WI38 (cell line): ENCODE measurements around the gene IGSF3.
"Not testable (repeated sequence)": the region's sequence is repeated elsewhere in the genome, so short reads cannot be mapped to it uniquely, and the experiment has no call there.

ENCODE experiments used
- H3K4me3 ChIP-seq: 2 replicates; pipeline ENCODE4 v1.5.1; 2011; ENCODE audit warnings: low read depth, mild to moderate bottlenecking, control low read depth, low read length
- TF ChIP-seq, protein P1 (sequence below): IDR thresholded peaks from 2 replicates; pipeline ENCODE4 v1.5.1; 2012; ENCODE audit warnings: low read depth, mild to moderate bottlenecking, control low read depth, low read length

IGSF3 gene

DNA sequence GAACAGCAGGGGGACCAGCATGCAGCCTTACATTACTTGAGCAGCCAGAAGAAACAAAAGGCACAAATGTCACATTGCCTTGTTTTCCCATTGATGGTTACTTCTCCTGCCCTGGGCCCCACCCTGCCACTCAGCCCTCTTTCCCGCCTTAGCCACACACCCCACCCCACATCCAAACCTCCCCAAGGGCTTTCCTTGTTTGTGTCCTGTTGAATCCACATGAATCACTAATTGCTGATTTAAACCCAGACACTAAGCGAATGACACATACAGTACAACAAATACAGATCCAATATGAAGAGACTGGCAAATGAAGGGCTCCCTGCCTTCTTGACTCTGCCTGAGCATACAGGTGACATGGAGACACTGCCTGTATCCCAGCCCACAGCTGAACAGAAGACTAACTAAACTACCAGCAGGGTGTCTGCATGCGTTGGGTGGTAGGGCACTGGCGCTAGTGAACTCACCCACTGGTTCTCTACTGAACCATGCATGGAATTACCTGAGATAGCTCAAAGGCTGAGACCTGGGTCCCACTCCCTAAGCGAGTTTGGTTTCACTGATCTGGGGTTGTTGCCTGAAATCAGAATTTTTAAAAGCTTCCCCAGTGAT, 3.1 kb downstream of the IGSF3 start:
- TF ChIP-seq, protein P1, sequence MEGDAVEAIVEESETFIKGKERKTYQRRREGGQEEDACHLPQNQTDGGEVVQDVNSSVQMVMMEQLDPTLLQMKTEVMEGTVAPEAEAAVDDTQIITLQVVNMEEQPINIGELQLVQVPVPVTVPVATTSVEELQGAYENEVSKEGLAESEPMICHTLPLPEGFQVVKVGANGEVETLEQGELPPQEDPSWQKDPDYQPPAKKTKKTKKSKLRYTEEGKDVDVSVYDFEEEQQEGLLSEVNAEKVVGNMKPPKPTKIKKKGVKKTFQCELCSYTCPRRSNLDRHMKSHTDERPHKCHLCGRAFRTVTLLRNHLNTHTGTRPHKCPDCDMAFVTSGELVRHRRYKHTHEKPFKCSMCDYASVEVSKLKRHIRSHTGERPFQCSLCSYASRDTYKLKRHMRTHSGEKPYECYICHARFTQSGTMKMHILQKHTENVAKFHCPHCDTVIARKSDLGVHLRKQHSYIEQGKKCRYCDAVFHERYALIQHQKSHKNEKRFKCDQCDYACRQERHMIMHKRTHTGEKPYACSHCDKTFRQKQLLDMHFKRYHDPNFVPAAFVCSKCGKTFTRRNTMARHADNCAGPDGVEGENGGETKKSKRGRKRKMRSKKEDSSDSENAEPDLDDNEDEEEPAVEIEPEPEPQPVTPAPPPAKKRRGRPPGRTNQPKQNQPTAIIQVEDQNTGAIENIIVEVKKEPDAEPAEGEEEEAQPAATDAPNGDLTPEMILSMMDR, result no peak
- no peak overlapping the region for H3K4me3 ChIP-seq

DNA sequence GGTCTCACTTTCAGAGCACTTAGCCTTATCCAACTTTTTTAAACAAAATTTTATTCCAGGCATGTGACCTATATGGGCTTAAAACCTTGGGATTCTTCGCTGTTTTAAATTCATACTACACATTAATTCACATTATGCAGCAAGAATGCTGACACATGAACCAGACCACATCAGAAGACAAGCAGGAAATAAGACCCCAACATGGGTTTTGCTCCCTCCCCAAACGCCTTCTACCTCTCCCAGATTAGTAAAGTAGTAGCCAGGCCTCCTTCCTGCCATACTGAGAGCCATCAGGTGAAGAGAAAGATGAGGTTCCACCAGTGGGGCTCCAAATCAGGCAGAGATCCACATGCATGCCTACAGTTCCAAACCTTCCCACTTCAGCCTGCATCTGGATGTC, 3.7 kb downstream of the IGSF3 start:
- TF ChIP-seq, protein P1, result no peak
- no peak overlapping the region for H3K4me3 ChIP-seq

DNA sequence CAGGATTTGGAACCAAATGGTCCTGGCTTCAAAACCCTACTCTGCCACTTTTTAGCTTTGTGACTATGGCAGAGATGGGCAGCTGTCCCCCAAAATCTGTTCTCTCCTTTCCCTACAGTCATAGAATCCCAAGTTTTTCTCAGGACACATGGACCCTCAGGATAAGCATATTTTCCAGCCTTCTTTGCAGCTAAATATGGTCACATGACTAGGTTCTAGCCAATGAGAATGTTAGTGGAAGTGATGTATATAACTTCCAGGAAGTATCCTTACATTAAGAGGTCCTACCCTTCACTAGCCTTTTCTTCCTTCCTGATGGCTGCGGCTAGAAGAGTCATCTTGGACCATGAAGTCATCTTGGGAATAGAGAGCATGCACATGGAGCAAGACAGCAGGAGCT, 5.9 kb downstream of the IGSF3 start:
- no peak overlapping the region for H3K4me3 ChIP-seq
- TF ChIP-seq, protein P1, result no peak

DNA sequence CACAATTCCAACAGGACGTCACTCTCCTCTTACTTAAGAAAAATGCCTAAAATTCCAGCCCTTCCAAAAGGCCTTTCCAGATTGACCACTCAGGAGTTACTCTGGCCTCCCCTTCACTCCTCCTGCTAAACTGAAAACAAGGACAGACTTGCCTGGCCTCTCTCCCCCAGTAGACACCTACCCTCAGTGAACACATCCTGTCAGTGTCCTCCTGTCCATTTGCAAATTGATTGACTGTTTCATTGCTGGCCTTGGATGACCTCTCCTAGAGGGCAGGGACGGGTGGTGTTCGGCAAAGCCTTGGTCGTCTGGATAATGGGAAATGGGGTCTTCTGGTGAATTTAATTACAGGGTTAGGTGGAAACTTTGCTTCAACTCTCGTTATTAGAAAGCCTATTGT, 8.9 kb downstream of the IGSF3 start:
- H3K4me3 ChIP-seq, result not testable (repeated sequence)

DNA sequence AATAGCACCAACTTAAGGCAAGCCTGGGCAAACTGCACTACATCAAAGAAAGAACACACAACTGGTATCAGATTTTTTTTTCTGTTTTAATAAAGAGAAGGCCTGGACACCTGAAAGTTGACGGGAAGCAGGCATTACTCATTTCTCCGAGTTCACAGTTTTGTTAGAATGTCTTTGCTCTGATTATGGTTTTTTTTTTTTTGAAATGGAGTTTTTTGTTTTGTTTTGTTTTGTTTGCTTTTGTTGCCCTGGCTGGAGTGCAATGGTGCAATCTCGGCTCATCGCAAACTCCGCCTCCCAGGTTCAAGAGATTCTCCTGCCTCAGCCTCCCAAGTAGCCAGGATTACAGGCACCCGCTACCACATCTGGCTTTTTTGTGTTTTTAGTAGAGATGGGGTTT, 9.7 kb downstream of the IGSF3 start:
- H3K4me3 ChIP-seq, result not testable (repeated sequence)

DNA sequence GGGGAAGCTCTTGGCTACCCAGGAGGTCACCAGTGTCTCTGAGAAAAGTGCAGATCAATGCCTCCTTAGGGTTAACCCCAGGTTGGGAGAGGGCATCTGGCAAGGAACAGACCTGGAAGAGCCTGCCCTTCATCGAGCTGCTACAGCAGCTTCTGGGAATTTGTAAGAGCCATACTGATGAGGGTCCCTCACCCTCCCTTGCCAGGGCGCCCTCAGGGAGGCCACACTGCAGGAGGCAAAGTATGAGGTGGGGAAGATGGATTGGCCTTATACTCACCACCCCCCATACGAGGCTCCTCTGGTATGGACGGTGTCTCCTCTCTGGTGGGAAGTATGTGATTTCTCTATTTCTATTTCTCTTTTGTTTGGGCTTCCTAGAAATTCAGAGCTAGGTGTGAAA, 13.2 kb downstream of the IGSF3 start:
- H3K4me3 ChIP-seq, result no peak overlapping the region
- TF ChIP-seq, protein P1, result no peak

DNA sequence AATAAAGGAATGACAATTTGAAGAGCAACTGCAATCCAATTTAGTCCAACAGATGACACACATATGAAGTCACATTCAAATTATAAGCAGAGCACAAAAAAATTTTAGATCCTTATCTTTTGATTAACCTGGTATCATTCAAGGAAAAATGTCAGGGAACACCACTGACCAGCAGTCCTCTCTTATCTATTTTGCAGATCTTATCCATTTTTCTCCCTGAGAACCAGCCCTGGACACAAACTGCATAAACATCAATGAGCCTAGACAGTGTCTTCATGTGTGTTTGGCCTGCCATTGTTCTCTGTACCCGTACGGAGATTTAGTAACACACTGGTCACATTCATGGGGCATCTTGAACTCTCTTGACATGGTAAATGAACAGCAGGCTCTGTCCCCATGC, 14.9 kb downstream of the IGSF3 start:
- not testable (repeated sequence) for H3K4me3 ChIP-seq

DNA sequence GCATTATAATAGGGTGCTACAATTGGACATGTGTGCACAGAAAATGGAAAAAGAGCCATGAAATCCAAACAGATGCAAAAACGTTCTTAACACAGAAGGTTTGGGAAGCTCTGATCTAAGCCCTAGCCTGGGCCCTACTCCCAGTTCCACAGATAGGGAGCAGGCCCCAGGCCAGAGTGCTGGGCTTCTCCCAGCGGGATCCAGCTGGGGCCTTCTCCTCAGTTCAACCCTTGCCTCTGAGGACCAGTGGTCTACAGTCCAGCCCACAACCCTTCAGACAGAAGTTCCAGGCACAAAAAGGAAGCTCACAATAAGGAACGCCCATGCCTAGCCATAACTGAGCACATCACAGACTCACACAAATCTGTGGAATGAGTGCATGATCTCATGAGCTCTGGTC, 16.8 kb downstream of the IGSF3 start:
- not testable (repeated sequence) for H3K4me3 ChIP-seq

DNA sequence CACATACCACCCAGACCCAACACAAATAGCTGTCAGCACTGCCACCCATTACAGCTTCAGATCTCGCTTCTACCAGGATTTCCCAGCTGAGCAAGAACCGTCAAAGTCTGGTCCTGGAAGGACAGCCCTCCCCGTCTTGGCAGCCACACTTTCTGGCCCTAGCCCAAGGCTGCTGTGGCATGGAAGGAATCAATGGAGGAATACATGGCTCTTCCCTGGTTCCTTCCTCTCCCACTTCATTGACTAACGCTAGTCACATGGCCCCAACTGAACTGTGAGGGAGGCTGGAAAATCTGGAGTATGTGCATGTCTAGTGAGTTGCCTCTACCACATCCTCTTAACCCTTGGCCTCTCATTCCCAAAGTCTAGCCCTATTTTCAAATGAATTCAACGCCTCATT, 18.5 kb downstream of the IGSF3 start:
- H3K4me3 ChIP-seq, result not testable (repeated sequence)

DNA sequence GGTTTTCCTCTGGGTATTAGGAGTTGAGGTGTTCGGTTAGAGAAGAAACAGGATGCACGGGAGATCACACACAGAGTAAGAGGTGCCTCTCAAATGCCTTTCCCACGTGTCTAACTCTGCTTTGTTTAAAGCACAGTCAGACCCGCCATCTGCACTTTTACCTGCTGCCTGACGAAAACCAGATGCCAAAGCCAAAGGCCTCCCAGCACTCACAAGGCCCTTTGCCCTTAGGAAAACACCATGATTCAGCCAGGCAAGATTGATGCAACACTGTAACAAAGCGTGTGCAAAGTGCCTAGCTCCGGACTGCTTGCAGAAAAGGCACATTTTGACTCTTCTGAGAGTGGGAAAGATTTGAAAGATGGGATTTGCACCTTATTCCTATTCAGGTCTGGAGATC, 19.2 kb downstream of the IGSF3 start:
- not testable (repeated sequence) for H3K4me3 ChIP-seq

DNA sequence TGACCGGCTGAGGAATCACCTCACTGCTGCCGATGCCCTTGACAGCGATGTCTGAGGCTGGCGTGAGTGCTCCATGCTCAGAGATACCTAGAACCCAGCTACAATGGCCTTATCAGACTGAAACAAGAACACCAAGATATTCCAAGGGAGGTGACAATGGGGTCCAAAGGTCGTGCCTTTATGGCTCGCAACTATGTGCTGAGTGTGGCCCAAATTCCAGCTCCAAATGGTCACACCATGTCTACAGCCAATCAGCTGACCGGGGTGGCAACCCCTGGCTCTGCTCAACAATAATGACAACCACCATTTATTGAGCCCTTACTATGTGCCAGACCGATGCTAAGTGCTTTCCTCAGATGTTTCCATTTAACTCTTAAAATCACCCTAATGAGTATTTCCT, 20.3 kb downstream of the IGSF3 start:
- not testable (repeated sequence) for H3K4me3 ChIP-seq

DNA sequence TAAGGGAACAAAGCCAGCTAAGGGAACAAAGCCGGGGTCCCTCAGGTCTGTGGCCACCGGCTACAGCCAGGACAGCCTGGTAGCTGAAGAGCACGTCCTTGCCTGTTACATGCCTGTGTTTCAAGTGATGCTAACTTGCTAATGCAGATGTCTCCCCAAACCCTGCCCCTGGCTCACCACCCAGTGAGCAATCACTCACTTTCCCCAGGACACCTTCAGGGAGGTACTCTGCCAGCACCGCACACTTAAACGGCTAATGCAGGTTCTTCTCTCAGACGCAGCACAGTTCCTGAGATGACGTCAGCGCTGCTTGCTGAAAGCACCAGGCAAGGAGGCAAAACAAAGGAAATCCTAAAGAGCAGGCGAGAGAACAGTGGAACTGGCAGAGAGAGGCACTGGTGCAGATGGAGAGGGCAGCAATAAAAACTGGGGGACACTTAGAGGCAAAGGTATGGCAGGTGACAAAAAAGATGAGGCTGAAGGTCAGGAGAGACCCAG, 20.8 kb downstream of the IGSF3 start:
- H3K4me3 ChIP-seq, result not testable (repeated sequence)

DNA sequence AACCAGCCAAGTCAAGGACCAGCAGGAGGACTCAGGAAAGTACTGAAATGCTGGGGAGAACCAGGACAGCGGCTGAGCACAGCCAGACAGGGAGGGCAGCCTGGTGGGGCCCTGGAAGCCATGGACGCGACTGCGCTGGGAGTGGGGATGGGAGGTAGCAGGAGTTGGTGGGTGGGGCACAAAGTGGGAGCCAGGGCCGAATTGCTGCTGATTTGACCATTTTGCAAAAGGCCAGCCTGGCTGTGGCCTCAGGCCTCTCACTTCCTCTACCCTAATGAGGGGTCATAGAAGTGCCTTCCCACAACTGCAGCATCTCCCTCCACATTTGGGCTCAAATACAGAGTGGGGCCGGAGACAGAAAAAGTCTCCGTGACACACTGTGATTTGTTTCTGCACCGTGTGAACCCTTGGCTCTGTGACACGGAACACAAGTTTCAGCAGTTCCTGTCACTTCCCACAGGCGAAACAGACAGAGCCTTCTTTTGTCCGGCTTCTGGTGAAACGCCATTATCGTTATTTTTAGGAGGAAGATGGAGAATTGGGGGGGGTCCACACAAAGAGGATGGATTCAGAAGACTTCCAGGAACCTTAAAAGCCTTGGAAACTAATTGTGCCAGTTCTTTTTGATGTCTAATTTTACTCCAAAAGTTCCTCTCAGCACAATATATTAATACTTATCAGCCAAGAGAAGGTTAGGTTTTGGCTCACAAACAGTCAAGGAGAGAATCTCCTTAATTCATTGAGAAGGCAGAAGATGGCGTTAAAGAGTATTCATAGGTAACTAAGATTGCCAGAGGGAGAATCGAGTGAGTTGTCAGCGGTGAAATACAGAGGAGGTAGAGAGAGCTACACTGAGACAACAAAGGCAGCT, 21.5 kb downstream of the IGSF3 start:
- not testable (repeated sequence) for H3K4me3 ChIP-seq

DNA sequence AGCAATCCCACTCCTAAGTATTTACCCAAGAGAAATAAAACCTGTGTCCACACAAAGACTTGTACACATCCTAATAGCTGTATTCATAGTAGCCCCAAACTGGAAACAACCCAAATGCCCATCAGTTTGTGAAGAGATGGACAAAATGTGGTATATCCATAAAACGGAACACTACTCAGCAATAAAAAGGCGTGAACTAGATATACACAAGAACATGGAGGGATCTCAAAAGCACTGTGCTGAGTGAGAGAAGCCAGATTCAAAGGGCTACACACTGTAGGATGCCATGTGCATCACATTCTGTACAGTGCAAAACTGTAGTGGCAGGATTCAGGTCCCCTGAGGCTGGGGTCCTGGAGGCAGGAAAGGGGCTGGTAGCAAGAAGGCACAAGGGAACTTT, 22.5 kb downstream of the IGSF3 start:
- not testable (repeated sequence) for H3K4me3 ChIP-seq

DNA sequence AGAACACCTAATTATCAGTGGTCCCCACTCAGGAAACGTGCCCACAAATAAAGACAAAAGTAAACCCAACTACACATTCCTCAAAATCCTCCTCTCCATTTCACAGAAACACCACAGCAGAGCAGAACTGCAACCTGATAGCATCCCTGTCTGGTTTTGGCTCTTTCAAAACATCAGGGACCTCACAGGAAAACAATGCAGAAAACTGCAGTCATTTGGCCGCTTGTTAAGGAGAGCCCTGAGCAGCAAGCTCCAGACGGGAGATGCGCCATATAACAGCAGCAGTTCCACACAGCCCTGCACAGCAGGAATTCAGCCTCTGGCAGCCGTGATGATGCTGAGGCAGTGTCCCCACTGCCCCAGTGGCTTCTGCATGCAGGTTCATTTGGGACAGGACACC, 23.4 kb downstream of the IGSF3 start:
- H3K4me3 ChIP-seq, result not testable (repeated sequence)

DNA sequence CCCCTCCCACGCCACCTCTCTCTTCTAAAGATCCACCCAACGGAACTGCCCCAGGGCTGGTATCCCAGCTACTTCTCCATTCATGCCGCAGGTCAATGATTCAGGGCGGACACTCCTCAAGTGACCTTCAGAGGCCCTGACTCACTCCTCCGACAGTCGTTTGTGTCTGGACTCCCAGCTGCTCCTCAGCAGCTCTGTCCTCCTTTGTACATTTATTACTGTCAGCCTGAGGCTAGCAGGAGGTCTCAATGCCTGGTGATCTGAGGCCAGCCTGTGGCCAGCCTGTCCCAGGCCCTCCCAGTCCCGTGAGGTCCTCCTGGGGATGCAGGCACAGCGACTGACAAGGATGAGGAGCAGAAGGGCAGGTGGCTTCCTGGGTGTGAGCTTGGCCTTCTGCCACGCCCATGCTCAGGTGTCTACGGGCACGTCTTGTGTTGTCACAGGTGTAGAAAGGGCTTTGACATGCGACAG, 24.2 kb downstream of the IGSF3 start:
- H3K4me3 ChIP-seq, result not testable (repeated sequence)
